T-cell (primary cell): Measurements from ENCODE around the gene CRB3. TPM values are rescaled to one million over a fixed set of nuclear protein-coding genes. Genes with fewer than 3 reads are reported as not detected.
"Not testable (repeated sequence)": the region's sequence is repeated elsewhere in the genome, so short reads cannot be mapped to it uniquely, and the experiment has no call there.

Experiments used
- ATAC-seq, 4 experiments: fragments of 200-7000 bp in 3 of 4; fragments of 150-1000 bp in 1 of 4; cut with Tn5 transposase; replicated peaks in 1 of 4; 1 replicate in 3 of 4; 2 replicates in 1 of 4; pipeline ENCODE4 v1.10.0; 2021; ENCODE audit warnings: moderate library complexity in 3 of 4, mild to moderate bottlenecking in 2 of 4, moderate number of reproducible peaks in 1 of 4
- CTCF ChIA-PET, 2 donors: fragments of 300-600 bp; sonication (Branson Sonifier 250); formaldehyde crosslinking; loops; one replicate each; lab custom pipeline; 2022; ENCODE audit warnings: antibody characterized with exemption in 2 of 2; lab: Charles Lee
- POLR2A ChIA-PET, 2 donors: fragments of 300-600 bp; sonication (Branson Sonifier 250); formaldehyde crosslinking; loops; one replicate each; lab custom pipeline; 2022; ENCODE audit warnings: antibody characterized with exemption in 2 of 2; lab: Charles Lee
- DNase-seq, 35 experiments: peaks; one replicate each; pipeline versions ENCODE4 v3.0.0 to v3.0.0-alpha.2; 2013 to 2023
- H3K27ac ChIP-seq: one replicate; pipeline ENCODE4 v1.5.1; 2013; ENCODE audit warnings: low read length
- H3K27me3 ChIP-seq, 2 experiments: replicated peaks in 1 of 2; 1 replicate in 1 of 2; 2 replicates in 1 of 2; pipeline versions ENCODE4 v1.6.1 to v1.7.0; 2013; ENCODE audit warnings: low read length in 1 of 2, mixed read lengths in 1 of 2; ENCODE audit not compliant: control insufficient read depth in 2 of 2, insufficient read depth in 2 of 2; ENCODE audit errors: extremely low read depth in 1 of 2
- H3K36me3 ChIP-seq, 2 donors: 1 replicate in 1 of 2; 2 replicates in 1 of 2; pipeline versions ENCODE4 v1.6.1 to v1.7.0; 2013; ENCODE audit warnings: low read length in 1 of 2; ENCODE audit not compliant: control insufficient read depth in 2 of 2, insufficient read depth in 1 of 2; ENCODE audit errors: extremely low read depth in 1 of 2
- H3K4me1 ChIP-seq, 2 experiments: 1 replicate in 1 of 2; 2 replicates in 1 of 2; pipeline versions ENCODE4 v1.6.1 to v1.7.0; 2013; ENCODE audit warnings: low read length in 2 of 2, mixed read lengths in 1 of 2; ENCODE audit not compliant: insufficient read depth in 2 of 2, control insufficient read depth in 1 of 2; ENCODE audit errors: extremely low read depth in 1 of 2
- H3K4me3 ChIP-seq, 2 donors: 1 replicate in 1 of 2; 2 replicates in 1 of 2; pipeline versions ENCODE4 v1.5.1 to v1.7.0; 2013; ENCODE audit warnings: mild to moderate bottlenecking in 2 of 2, low read length in 1 of 2, moderate library complexity in 1 of 2; ENCODE audit not compliant: control insufficient read depth in 1 of 2; ENCODE audit errors: extremely low read depth in 1 of 2
- H3K9me3 ChIP-seq: 2 replicates; pipeline ENCODE4 v1.7.0; 2013
- H3K27ac Mint-ChIP-seq, 2 donors: one replicate each; pipeline ENCODE4 v1.8.0; 2020 to 2021; ENCODE audit warnings: mild to moderate bottlenecking in 2 of 2, mixed read lengths in 2 of 2
- H3K27me3 Mint-ChIP-seq, 2 donors: one replicate each; pipeline ENCODE4 v1.8.0; 2021 to 2022; ENCODE audit warnings: mixed read lengths in 2 of 2
- H3K36me3 Mint-ChIP-seq: one replicate; pipeline ENCODE4 v1.8.0; 2021; ENCODE audit warnings: mixed read lengths
- H3K4me1 Mint-ChIP-seq, 3 donors: one replicate each; pipeline ENCODE4 v1.8.0; 2020 to 2022; ENCODE audit warnings: mixed read lengths in 3 of 3, mild to moderate bottlenecking in 1 of 3
- H3K4me3 Mint-ChIP-seq, 3 donors: one replicate each; pipeline ENCODE4 v1.8.0; 2020 to 2022; ENCODE audit warnings: mild to moderate bottlenecking in 3 of 3, mixed read lengths in 3 of 3, moderate library complexity in 3 of 3
- H3K9me3 Mint-ChIP-seq, 3 donors: one replicate each; pipeline ENCODE4 v1.8.0; 2020 to 2022; ENCODE audit warnings: mixed read lengths in 3 of 3
- WGBS: methylation state at CpG from one replicate; pipeline ENCODE4 v1.1.5; 2013; ENCODE audit warnings: missing lambda C conversion rate; ENCODE audit not compliant: insufficient coverage; 5-methylcytosine and 5-hydroxymethylcytosine counted together
- total RNA-seq, 35 experiments: library from RNA in 6 of 35; stranded (reverse) in 6 of 35; fragments of 120-200 nt in 1 of 35; gene quantifications; one replicate each; pipeline versions ENCODE4 v1.2.1 to v1.2.4 and lab custom pipeline; 2013 to 2026

The CRB3 gene
- total RNA-seq, 5 donors from 2014 or later (not counting 1 experiment from before 2014, with no cell fraction given): 5.7 to 6.5 (median 5.9) TPM

GRCh38 chr19:6501740-6502648, 37.9 kb downstream of the CRB3 start, which contains the start of gene TUBB4A:
Gene TUBB4A (minus strand): TSS chr19:6502309. CDS start chr19:6502212, 97 bp downstream.
- Mint-ChIP-seq H3K36me3 (no peaks in the 10 kb centered on the region), H3K4me1 (peaks cover 6 to 24% (median 20%) of the 10 kb centered on the region in 3 donors), H3K9me3 (no peaks in the 10 kb centered on the region), H3K27me3 (peaks cover 4 to 12% of the 10 kb centered on the region in 2 donors), H3K27ac (peak within 1 kb of the TSS; percentile 46 to 68), H3K4me3 (peak within 1 kb of the TSS; percentile 81 to 87 (median 83))
- ChIA-PET POLR2A (interaction anchor here in 1 of 2 donors (0.5 kb wide), 1 partner anchor 1196 kb away, joined by 3 read pairs; no protein-coding TSS in a partner anchor), CTCF (interaction anchor here in 1 of 2 donors (0.6 to 0.7 kb wide), 2 partner anchors 53 to 103 kb away, joined by 3 to 4 read pairs; no protein-coding TSS in a partner anchor)
- Histone ChIP-seq H3K36me3 (peaks cover 0 to 2% of the 10 kb centered on the region in 2 donors), H3K27ac (no peak within 1 kb of the TSS), H3K9me3 (no peaks in the 10 kb centered on the region), H3K4me1 (peaks cover 2 to 24% of the 10 kb centered on the region in 2 experiments), H3K4me3 (peak within 1 kb of the TSS; percentile 38 to 54), H3K27me3 (peaks cover 0 to 37% of the 10 kb centered on the region in 2 experiments)
- 2% methylated on average over 48 of the region's 71 CpGs for WGBS
- ATAC-seq (peak; percentile 39 to 67 (median 61)), DNase-seq (peak in 17 of 35 experiments; percentile 8 to 52 (median 25))

- Histone ChIP-seq H3K4me3 (no peak overlapping the region), H3K27me3 (peaks cover 0 to 37% of the 10 kb centered on the region in 2 experiments), H3K27ac (no peak overlapping the region), H3K36me3 (peaks cover 0 to 2% of the 10 kb centered on the region in 2 donors), H3K4me1 (peaks cover 2 to 24% of the 10 kb centered on the region in 2 experiments), H3K9me3 (no peaks in the 10 kb centered on the region)
- ChIA-PET POLR2A (no interaction called here), CTCF (interaction anchor here (0.5 to 1.4 kb wide), 3 partner anchors 9 to 412 kb away, joined by 3 to 8 read pairs (median 6); partner anchors contain the start of gene DENND1C (in 1 of the 2))
- Mint-ChIP-seq H3K36me3 (no peaks in the 10 kb centered on the region), H3K4me1 (peaks cover 6 to 22% (median 20%) of the 10 kb centered on the region in 3 donors), H3K4me3 (peak overlapping the region in 2 of 3 donors; percentile 67 to 87), H3K27me3 (peaks cover 4 to 12% of the 10 kb centered on the region in 2 donors), H3K27ac (peak overlapping the region in 1 of 2 donors; percentile 4), H3K9me3 (no peaks in the 10 kb centered on the region)
- no peak for DNase-seq
- WGBS: 90% methylated on average over 5 of the region's 9 CpGs
- ATAC-seq: no peak
Observed at GRCh38 chr19:6503407-6504201, 39.5 kb downstream of the CRB3 start.

GRCh38 chr19:6508028-6508771, 44.1 kb downstream of the CRB3 start:
- H3K27me3 ChIP-seq: peaks cover 0 to 12% of the 10 kb centered on the region in 2 experiments
- CTCF ChIA-PET, POLR2A ChIA-PET, H3K4me3 Mint-ChIP-seq, DNase-seq, ATAC-seq, H3K36me3 Mint-ChIP-seq, H3K4me1 ChIP-seq, H3K9me3 ChIP-seq, H3K27ac Mint-ChIP-seq, H3K4me3 ChIP-seq, H3K36me3 ChIP-seq, H3K27ac ChIP-seq, H3K9me3 Mint-ChIP-seq, H3K27me3 Mint-ChIP-seq: not testable (repeated sequence)
- 86% methylated on average over 2 of the region's 9 CpGs for WGBS
- peaks cover 0 to 13% (median 5%) of the 10 kb centered on the region in 3 donors for H3K4me1 Mint-ChIP-seq

GRCh38 chr19:6509118-6509971, 45.3 kb downstream of the CRB3 start:
- no peak for DNase-seq
- Histone ChIP-seq H3K4me3 (no peak overlapping the region), H3K27ac (no peak overlapping the region), H3K4me1 (peaks cover 0 to 6% of the 10 kb centered on the region in 2 experiments), H3K36me3 (no peaks in the 10 kb centered on the region), H3K27me3 (peaks cover 0 to 3% of the 10 kb centered on the region in 2 experiments), H3K9me3 (no peaks in the 10 kb centered on the region)
- Mint-ChIP-seq H3K36me3 (no peaks in the 10 kb centered on the region), H3K4me1 (peaks cover 0 to 10% (median 5%) of the 10 kb centered on the region in 3 donors), H3K27me3 (no peaks in the 10 kb centered on the region), H3K9me3 (no peaks in the 10 kb centered on the region), H3K27ac (no peak overlapping the region), H3K4me3 (no peak overlapping the region)
- ATAC-seq: no peak
- WGBS: 85% methylated on average over 11 of the region's 20 CpGs
- ChIA-PET CTCF (interaction anchor here in 1 of 2 donors (0.6 kb wide), 1 partner anchor 781 kb away, joined by 4 read pairs; no protein-coding TSS in a partner anchor), POLR2A (no interaction called here)

- ATAC-seq (no peak), DNase-seq (no peak)
- Histone ChIP-seq H3K27ac (no peak overlapping the region), H3K27me3 (no peaks in the 10 kb centered on the region), H3K4me1 (no peaks in the 10 kb centered on the region), H3K36me3 (no peaks in the 10 kb centered on the region), H3K9me3 (no peaks in the 10 kb centered on the region), H3K4me3 (no peak overlapping the region)
- Mint-ChIP-seq H3K27ac (no peak overlapping the region), H3K4me3 (no peak overlapping the region), H3K36me3 (no peaks in the 10 kb centered on the region), H3K9me3 (no peaks in the 10 kb centered on the region), H3K4me1 (peaks cover 1 to 5% (median 5%) of the 10 kb centered on the region in 3 donors), H3K27me3 (no peaks in the 10 kb centered on the region)
- POLR2A ChIA-PET: no interaction called here
- WGBS: 92% methylated on average over 5 of the region's 7 CpGs
- CTCF ChIA-PET: no interaction called here
Observed at GRCh38 chr19:6510618-6511017, 46.5 kb downstream of the CRB3 start.
